Effector memory CD4-positive, alpha-beta T cell (primary cell): ENCODE results near the gene TMED10.

Experiments
- DNase-seq, 3 donors: peaks; one replicate each; pipeline ENCODE4 v3.0.0-alpha.2; 2020
- H3K27ac ChIP-seq: 2 replicates; pipeline ENCODE4 v1.7.0; 2013; ENCODE audit warnings: mild to moderate bottlenecking, low read length, moderate library complexity; ENCODE audit not compliant: insufficient read depth, poor library complexity, severe bottlenecking
- H3K27me3 ChIP-seq: replicated peaks from 2 replicates; pipeline ENCODE4 v1.7.0; 2013; ENCODE audit warnings: mild to moderate bottlenecking, low read length; ENCODE audit not compliant: insufficient read depth, control insufficient read depth, poor library complexity, severe bottlenecking
- H3K36me3 ChIP-seq: 2 replicates; pipeline ENCODE4 v1.7.0; 2013; ENCODE audit warnings: mild to moderate bottlenecking, low read length, moderate library complexity; ENCODE audit not compliant: control insufficient read depth, insufficient read depth
- H3K4me1 ChIP-seq: 2 replicates; pipeline ENCODE4 v1.7.0; 2013; ENCODE audit warnings: low read length, mild to moderate bottlenecking; ENCODE audit not compliant: control insufficient read depth, insufficient read depth, poor library complexity, severe bottlenecking
- H3K4me3 ChIP-seq: 2 replicates; pipeline ENCODE4 v1.7.0; 2013; ENCODE audit warnings: low read length, low read depth, mild to moderate bottlenecking; ENCODE audit not compliant: insufficient read depth, poor library complexity, severe bottlenecking
- H3K9me3 ChIP-seq: 2 replicates; pipeline ENCODE4 v1.7.0; 2013; ENCODE audit warnings: mild to moderate bottlenecking, low read length, moderate library complexity; ENCODE audit not compliant: control insufficient read depth

TMED10 gene

DNA sequence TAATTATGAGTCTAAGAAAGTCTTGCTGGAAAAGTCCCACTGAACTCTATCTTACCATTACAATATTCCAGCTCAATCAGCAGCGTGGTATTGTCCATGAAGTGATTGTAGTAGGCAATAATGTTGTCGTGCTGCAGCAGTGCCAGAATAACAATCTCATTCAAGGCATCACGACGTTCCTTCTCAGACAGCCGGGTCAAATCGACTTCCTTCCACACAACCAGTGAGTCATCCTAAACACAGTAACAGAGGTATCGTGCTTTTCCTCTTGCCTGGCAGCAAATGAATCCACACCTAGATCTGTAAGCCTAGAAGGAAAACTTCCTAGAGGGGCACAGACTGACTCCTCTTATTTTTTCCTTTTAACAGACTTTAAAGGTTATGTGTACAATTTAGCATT, 52.4 kb downstream of the TMED10 start:
- H3K36me3 ChIP-seq, result peaks cover 25% of the 10 kb centered on the region
- no peaks in the 10 kb centered on the region for H3K27me3 ChIP-seq
- H3K27ac ChIP-seq, result no peak overlapping the region
- no peak for DNase-seq
- no peak overlapping the region for H3K4me3 ChIP-seq
- peaks cover 23% of the 10 kb centered on the region for H3K4me1 ChIP-seq
- no peaks in the 10 kb centered on the region for H3K9me3 ChIP-seq

DNA sequence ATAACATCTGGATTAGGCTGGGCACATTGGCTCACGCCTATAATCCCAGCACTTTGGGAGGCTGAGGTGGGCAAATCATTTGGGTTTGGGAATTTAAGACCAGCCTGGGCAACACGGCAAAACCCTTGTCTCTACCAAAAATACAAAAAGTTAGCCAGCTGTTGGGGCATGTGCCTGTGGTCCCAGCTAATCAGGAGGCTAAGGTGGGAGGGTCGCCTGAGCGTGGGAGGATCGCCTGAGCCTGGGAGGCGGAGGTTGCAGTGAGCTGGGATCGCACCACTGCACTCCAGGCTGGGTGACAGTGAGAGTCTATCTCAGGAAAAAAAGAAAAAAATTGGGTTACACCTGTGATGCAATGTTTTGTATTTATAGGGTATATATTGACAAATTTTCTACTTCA, 54.9 kb downstream of the TMED10 start:
- H3K9me3 ChIP-seq, result no peaks in the 10 kb centered on the region
- H3K36me3 ChIP-seq, result peaks cover 42% of the 10 kb centered on the region
- no peaks in the 10 kb centered on the region for H3K27me3 ChIP-seq
- peaks cover 21% of the 10 kb centered on the region for H3K4me1 ChIP-seq
- no peak overlapping the region for H3K27ac ChIP-seq
- DNase-seq, result no peak
- no peak overlapping the region for H3K4me3 ChIP-seq

DNA sequence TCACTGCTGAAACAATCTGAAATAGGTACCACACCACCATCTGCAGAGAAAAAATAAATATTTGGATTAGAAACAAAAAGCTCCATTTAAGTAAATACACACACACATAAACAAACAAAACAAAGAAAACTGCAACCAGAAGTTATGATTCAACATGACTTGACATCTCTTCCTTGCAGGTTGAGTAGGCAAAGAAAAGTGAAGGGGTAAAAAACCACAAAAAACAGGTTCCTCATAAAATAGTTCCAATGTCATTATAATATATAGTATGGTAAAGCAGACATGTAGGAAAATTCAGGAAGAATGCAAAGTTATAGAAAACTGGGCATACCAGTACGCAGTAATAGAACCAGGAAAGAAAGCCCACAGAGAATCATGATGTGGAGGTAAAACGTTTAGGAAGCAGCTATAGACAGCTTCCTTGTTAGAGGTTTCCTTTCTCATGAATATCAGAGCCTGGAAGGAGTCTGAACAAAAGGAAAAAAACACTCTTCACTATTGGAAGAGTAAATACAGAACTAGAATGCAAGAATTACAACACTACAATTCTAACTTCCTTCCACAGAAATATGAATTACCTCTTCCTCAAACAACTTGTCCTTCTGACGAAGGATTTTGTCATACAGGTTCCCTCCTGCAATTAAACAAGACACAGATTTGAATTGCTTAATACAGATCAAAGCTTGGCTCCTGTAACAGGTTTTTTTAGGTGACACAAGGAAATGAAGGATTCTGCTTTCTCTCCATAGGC, 55.7 kb downstream of the TMED10 start:
- H3K4me1 ChIP-seq, result peaks cover 14% of the 10 kb centered on the region
- H3K27me3 ChIP-seq, result no peaks in the 10 kb centered on the region
- H3K4me3 ChIP-seq, result no peak overlapping the region
- H3K9me3 ChIP-seq, result no peaks in the 10 kb centered on the region
- H3K36me3 ChIP-seq, result peaks cover 50% of the 10 kb centered on the region
- DNase-seq, result no peak
- no peak overlapping the region for H3K27ac ChIP-seq

DNA sequence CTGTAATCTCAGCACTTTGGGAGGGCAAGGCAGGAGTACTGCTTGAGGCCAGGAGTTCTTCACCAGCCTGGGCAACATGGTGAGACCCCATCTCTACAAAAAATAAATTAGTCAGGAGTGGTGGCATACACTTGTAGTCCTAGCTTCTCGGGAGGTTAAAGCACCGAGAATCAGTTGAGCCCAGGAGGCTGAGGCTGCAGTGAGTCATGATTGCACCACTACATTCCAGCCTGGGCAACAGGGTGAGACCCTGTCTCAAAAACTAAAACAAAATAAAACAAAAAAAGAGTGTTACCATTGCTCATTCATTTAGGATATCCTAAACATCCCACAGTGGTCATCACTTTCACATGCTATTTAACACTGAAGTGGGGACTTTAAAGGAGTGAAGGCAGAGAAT, 57.4 kb downstream of the TMED10 start:
- H3K36me3 ChIP-seq, result peaks cover 58% of the 10 kb centered on the region
- no peaks in the 10 kb centered on the region for H3K9me3 ChIP-seq
- no peak overlapping the region for H3K27ac ChIP-seq
- no peaks in the 10 kb centered on the region for H3K27me3 ChIP-seq
- peaks cover 4% of the 10 kb centered on the region for H3K4me1 ChIP-seq
- H3K4me3 ChIP-seq, result no peak overlapping the region
- no peak for DNase-seq

DNA sequence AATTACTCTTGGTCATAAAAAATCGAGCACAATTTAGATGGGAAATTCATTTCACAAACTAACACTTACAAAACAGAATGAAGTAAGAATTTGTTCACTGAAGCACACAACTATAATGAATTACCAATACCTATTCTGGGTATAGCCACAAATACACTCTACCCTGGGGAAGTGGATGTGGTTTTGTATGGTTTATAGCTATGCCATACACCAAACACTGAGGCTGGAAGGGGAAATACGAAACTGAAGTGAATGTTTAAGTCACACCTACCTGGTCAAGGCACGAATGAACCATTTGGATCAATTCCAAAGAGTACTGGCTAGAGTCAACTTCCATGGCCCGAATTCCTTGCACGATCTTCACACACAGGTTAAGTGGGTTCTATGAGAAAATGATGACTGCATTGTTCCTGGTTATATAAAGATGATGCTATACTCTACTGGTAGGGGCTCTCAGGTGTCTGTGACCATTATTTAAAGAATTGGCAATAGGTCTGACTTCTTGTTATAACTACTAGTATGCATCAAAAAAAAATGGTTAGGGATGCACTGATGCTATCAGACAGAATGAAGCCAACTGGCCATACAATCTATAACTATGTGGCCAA, 62.4 kb downstream of the TMED10 start:
- H3K4me1 ChIP-seq, result no peaks in the 10 kb centered on the region
- no peak overlapping the region for H3K27ac ChIP-seq
- H3K27me3 ChIP-seq, result no peaks in the 10 kb centered on the region
- DNase-seq, result no peak
- peaks cover 73% of the 10 kb centered on the region for H3K36me3 ChIP-seq
- H3K9me3 ChIP-seq, result no peaks in the 10 kb centered on the region
- no peak overlapping the region for H3K4me3 ChIP-seq

DNA sequence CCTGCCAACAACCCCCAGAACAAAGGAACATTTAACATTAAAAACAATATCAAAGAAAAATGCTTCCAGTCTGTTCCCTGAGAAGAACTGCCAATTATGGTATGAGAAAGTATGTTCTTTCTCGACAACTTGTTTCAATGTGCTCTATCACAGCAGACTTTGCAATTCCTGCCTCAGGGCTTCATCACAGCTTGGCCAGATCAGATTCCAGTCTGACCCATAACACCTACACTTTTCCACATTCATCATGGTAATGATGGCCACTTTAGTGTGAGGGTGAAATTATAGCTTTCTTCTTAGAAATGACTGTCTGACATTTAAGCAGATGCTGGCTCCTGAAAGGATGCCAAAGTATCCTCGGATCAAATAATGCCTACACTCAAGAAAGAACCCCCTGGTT, 66.5 kb downstream of the TMED10 start:
- no peak for DNase-seq
- H3K4me3 ChIP-seq, result no peak overlapping the region
- H3K27me3 ChIP-seq, result no peaks in the 10 kb centered on the region
- H3K27ac ChIP-seq, result no peak overlapping the region
- H3K9me3 ChIP-seq, result no peaks in the 10 kb centered on the region
- H3K4me1 ChIP-seq, result no peaks in the 10 kb centered on the region
- H3K36me3 ChIP-seq, result peaks cover 72% of the 10 kb centered on the region

DNA sequence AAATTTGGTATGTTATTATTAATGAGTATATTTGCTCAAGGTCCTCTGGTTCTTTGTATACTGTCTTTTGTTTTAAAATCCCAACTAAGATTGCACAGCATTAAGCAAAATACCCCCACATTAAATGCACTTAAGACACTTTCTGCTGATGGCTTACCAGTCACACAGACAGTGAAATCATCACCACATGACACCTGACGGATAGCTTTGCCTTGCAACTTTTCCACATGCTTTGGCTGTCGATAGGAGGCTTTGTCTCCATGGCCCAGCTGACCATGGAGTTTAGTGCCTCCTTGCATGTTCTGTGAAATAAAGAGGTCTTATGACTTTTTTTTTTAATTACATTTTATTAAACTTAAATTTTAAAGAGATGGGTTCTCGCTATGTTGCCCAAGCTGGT, 69.2 kb downstream of the TMED10 start:
- no peak overlapping the region for H3K27ac ChIP-seq
- DNase-seq, result no peak
- H3K4me3 ChIP-seq, result no peak overlapping the region
- H3K9me3 ChIP-seq, result no peaks in the 10 kb centered on the region
- H3K36me3 ChIP-seq, result peaks cover 55% of the 10 kb centered on the region
- no peaks in the 10 kb centered on the region for H3K4me1 ChIP-seq
- no peaks in the 10 kb centered on the region for H3K27me3 ChIP-seq

DNA sequence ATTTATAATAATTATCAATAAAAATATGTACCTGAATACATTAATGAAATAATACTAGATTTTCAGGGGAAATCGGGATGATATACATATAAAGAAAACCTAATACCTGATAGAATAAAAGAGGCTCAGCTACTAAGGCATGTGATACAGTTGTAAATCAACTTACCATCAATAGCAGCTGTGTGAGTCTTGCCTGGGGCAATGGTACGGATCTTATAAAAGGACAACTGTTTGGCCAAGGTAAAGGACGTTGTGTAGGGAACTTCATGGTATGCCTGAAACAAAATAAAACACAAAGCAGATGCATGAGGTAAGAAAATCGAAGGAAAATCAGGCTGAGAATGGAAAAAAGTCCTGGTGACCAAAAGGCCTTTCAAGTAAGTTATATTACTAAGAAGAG, 74.9 kb downstream of the TMED10 start:
- Histone ChIP-seq H3K4me1 (no peaks in the 10 kb centered on the region), H3K4me3 (no peak overlapping the region), H3K36me3 (peaks cover 59% of the 10 kb centered on the region), H3K27me3 (no peaks in the 10 kb centered on the region), H3K27ac (no peak overlapping the region), H3K9me3 (no peaks in the 10 kb centered on the region)
- no peak for DNase-seq

DNA sequence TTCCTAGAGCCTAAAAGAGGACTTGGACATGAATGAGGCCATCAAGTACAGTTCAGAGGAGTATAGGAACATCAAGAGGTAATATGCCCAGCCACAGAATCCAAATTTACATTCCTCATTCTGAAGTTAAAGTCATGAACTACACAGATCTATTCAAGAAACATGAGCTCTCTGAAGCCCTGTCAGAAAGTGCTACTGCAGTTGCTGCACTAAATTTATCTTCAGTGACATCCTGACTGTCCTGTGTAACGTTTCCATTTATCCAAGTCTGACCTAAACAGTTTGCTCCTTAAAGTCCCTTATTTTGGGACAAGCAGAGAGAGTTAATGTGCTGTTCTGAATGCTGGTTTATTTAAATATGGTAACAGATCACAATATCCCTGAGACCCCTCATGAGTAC, 77.7 kb downstream of the TMED10 start:
- Histone ChIP-seq H3K36me3 (peaks cover 62% of the 10 kb centered on the region), H3K27me3 (no peaks in the 10 kb centered on the region), H3K4me3 (no peak overlapping the region), H3K4me1 (no peaks in the 10 kb centered on the region), H3K27ac (no peak overlapping the region), H3K9me3 (no peaks in the 10 kb centered on the region)
- no peak for DNase-seq

DNA sequence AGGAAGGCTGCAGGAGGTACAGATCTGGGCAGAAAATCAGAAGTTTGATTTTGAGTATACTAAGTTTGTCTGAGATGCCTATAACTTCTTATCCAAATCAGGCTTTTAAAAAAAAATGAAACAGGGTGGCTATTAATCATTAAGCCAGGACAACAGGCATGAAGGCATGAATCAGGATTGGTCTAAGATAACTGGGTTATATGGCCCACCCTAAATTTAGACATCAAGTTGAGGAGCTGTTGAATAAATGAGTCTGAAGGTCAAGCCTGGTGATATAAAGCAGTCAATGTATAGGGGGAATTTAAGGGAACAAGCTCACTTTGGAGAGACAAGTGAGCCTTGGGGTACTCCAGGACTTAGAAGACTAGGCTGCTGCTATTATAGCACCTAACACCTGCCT, 78.2 kb downstream of the TMED10 start:
- no peaks in the 10 kb centered on the region for H3K9me3 ChIP-seq
- no peaks in the 10 kb centered on the region for H3K4me1 ChIP-seq
- H3K4me3 ChIP-seq, result no peak overlapping the region
- H3K27me3 ChIP-seq, result no peaks in the 10 kb centered on the region
- DNase-seq, result no peak
- H3K36me3 ChIP-seq, result peaks cover 63% of the 10 kb centered on the region
- H3K27ac ChIP-seq, result no peak overlapping the region
